Natural killer cell (primary cell): ENCODE data around the gene CFL1. TPM values are rescaled to one million over a fixed set of nuclear protein-coding genes. Genes with fewer than 3 reads are reported as not detected.
"Not testable (repeated sequence)": the region's sequence is repeated elsewhere in the genome, so short reads cannot be mapped to it uniquely, and the experiment has no call there.

Experiments used
- ATAC-seq, 3 donors: fragments of 150-1000 bp in 2 of 3; fragments of 200-7000 bp in 1 of 3; cut with Tn5 transposase; 1 replicate in 1 of 3; 2 replicates in 2 of 3; pipeline ENCODE4 v1.10.0; 2021; ENCODE audit warnings: mild to moderate bottlenecking in 2 of 3, moderate library complexity in 2 of 3
- DNase-seq, 2 donors: peaks; one replicate each; pipeline versions ENCODE4 v3.0.0 to v3.0.0-alpha.2; 2013 to 2021; ENCODE audit warnings: mixed read lengths in 1 of 2
- H3K27ac ChIP-seq: one replicate; pipeline ENCODE4 v1.5.1; 2013; ENCODE audit warnings: mild to moderate bottlenecking, low read length
- H3K27me3 ChIP-seq: one replicate; pipeline ENCODE4 v1.6.1; 2013; ENCODE audit warnings: low read length; ENCODE audit not compliant: control insufficient read depth, insufficient read depth
- H3K36me3 ChIP-seq: one replicate; pipeline ENCODE4 v1.6.1; 2013; ENCODE audit warnings: low read length; ENCODE audit not compliant: control insufficient read depth, insufficient read depth
- H3K4me1 ChIP-seq: one replicate; pipeline ENCODE4 v1.6.1; 2013; ENCODE audit warnings: low read length; ENCODE audit not compliant: control insufficient read depth, insufficient read depth
- H3K4me3 ChIP-seq: one replicate; pipeline ENCODE4 v1.5.1; 2013; ENCODE audit warnings: low read length
- H3K9me3 ChIP-seq: one replicate; pipeline ENCODE4 v1.6.1; 2013; ENCODE audit warnings: low read length; ENCODE audit not compliant: control insufficient read depth, insufficient read depth
- H3K27ac Mint-ChIP-seq, 2 donors: one replicate each; pipeline ENCODE4 v1.8.0; 2022; ENCODE audit warnings: mild to moderate bottlenecking in 2 of 2, mixed read lengths in 2 of 2, moderate library complexity in 1 of 2
- H3K27me3 Mint-ChIP-seq, 2 donors: one replicate each; pipeline ENCODE4 v1.8.0; 2022; ENCODE audit warnings: low read depth in 2 of 2, mixed read lengths in 2 of 2
- H3K36me3 Mint-ChIP-seq: one replicate; pipeline ENCODE4 v1.8.0; 2022; ENCODE audit warnings: mixed read lengths
- H3K4me1 Mint-ChIP-seq, 2 donors: one replicate each; pipeline ENCODE4 v1.8.0; 2022; ENCODE audit warnings: mixed read lengths in 2 of 2
- H3K4me3 Mint-ChIP-seq: one replicate; pipeline ENCODE4 v1.8.0; 2022; ENCODE audit warnings: mild to moderate bottlenecking, moderate library complexity, mixed read lengths
- H3K9me3 Mint-ChIP-seq, 2 donors: one replicate each; pipeline ENCODE4 v1.8.0; 2022; ENCODE audit warnings: mixed read lengths in 2 of 2
- WGBS: methylation state at CpG from one replicate; pipeline ENCODE4 v1.1.7; 2013; ENCODE audit warnings: missing lambda C conversion rate; ENCODE audit not compliant: insufficient coverage; 5-methylcytosine and 5-hydroxymethylcytosine counted together
- intact Hi-C: fragments of 100-400 bp; cut with micrococcal nuclease; formaldehyde crosslinking; loops from one replicate; pipeline ENCODE4 v1.14.2; 2022
- total RNA-seq, 4 donors: library from RNA; stranded (reverse); fragments of 120-200 nt in 1 of 4; gene quantifications; one replicate each; pipeline versions ENCODE4 v1.2.3 to v1.2.4, GENCODE V29; 2013 to 2022
- TF ChIP-seq, protein P1 (sequence below): fragments of 200-600 bp; IDR thresholded peaks from one replicate; pipeline ENCODE4 v1.8.0; 2022; ENCODE audit warnings: antibody characterized with exemption

The CFL1 gene
- total RNA-seq, 3 donors from 2014 or later (not counting 1 experiment from before 2014, with no cell fraction given) = 1,035 to 1,220 (median 1,095) TPM

DNA sequence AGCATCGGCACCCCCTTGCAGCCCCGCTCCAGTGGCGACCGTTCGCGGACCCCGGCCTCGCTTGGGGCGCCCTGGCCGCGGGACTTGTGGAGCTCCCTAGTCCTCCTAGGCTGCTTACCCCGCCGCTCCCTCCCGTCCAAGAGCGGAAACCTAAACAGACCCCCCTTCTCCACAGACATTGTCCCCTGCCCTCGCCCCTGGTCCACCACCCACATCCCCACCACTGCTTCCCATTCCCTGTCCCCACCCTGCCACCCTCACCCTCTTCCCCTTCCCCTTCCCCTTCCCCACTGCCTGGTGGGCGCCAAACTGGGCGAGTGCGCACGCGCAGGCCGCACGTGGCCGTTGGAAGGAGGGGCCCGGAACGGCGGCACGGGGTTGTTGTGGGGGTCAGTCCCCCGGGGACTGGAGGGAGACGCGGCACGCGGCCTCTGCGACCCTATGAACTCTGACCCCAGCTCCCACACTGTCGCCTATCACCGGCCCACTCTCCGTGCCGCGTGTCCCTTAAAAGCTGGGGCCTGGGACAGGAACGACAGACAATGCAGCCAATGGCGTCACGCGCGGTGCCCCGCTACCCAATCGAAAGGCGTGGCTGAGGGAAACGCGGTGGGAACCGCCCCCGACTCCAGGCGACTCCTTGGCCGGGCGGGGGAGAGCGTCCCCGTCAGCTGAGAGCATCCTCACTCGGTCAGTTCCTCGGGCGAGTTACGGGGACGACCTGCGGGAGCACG is 24.5 kb downstream of the CFL1 start, which contains the start of gene SNX32:
SNX32 (plus strand) TSS at position 667 of the 734 bp plus-strand sequence. CDS start 103 bp downstream, outside the sequence.
- intact Hi-C loops = no loop called here
- 1% methylated on average over 63 of the region's 63 CpGs for WGBS
- H3K27ac Mint-ChIP-seq = no peak within 1 kb of the TSS

DNA sequence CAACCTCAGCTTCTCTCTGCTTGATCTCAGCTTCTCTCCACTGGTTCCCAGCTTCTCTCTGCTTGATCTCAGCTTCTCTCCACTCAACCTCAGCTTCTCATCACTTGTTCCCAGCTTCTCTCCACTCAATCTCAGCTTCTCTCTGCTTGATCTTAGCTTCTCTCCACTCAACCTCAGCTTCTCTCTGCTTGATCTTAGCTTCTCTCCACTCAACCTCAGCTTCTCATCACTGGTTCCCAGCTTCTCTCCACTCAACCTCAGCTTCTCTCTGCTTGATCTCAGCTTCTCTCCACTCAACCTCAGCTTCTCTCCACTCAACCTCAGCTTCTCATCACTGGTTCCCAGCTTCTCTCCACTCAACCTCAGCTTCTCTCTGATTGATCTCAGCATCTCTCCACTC is 25.7 kb downstream of the CFL1 start:
- ATAC-seq, H3K4me1 Mint-ChIP-seq, H3K4me3 ChIP-seq, H3K27ac ChIP-seq, H3K36me3 Mint-ChIP-seq, H3K9me3 Mint-ChIP-seq, H3K36me3 ChIP-seq, DNase-seq, H3K27me3 ChIP-seq, H3K27ac Mint-ChIP-seq, H3K27me3 Mint-ChIP-seq, H3K9me3 ChIP-seq, intact Hi-C loops: not testable (repeated sequence)
- peak overlapping the region; percentile 49 for H3K4me3 Mint-ChIP-seq
- peaks cover 17% of the 10 kb centered on the region for H3K4me1 ChIP-seq

More for the DNA sequence above, 24.5 kb downstream of the CFL1 start, which contains the start of gene SNX32:
- H3K27ac ChIP-seq = peak within 1 kb of the TSS; percentile 41
- no peaks in the 10 kb centered on the region for H3K9me3 Mint-ChIP-seq
- H3K4me3 Mint-ChIP-seq = no peak within 1 kb of the TSS
- H3K4me1 ChIP-seq = peaks cover 17% of the 10 kb centered on the region
- H3K9me3 ChIP-seq = no peaks in the 10 kb centered on the region
- peak; percentile 95 to 96 for DNase-seq
- peaks cover 4 to 9% of the 10 kb centered on the region in 2 donors for H3K4me1 Mint-ChIP-seq
- H3K27me3 ChIP-seq = no peaks in the 10 kb centered on the region
- H3K27me3 Mint-ChIP-seq = peaks cover 0 to 6% of the 10 kb centered on the region in 2 donors
- peak within 1 kb of the TSS; percentile 60 for H3K4me3 ChIP-seq
- H3K36me3 ChIP-seq = no peaks in the 10 kb centered on the region
- no peaks in the 10 kb centered on the region for H3K36me3 Mint-ChIP-seq
- peak; percentile 99 to 100 (median 99) for ATAC-seq
- TF ChIP-seq, protein P1, sequence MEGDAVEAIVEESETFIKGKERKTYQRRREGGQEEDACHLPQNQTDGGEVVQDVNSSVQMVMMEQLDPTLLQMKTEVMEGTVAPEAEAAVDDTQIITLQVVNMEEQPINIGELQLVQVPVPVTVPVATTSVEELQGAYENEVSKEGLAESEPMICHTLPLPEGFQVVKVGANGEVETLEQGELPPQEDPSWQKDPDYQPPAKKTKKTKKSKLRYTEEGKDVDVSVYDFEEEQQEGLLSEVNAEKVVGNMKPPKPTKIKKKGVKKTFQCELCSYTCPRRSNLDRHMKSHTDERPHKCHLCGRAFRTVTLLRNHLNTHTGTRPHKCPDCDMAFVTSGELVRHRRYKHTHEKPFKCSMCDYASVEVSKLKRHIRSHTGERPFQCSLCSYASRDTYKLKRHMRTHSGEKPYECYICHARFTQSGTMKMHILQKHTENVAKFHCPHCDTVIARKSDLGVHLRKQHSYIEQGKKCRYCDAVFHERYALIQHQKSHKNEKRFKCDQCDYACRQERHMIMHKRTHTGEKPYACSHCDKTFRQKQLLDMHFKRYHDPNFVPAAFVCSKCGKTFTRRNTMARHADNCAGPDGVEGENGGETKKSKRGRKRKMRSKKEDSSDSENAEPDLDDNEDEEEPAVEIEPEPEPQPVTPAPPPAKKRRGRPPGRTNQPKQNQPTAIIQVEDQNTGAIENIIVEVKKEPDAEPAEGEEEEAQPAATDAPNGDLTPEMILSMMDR = no peak

DNA sequence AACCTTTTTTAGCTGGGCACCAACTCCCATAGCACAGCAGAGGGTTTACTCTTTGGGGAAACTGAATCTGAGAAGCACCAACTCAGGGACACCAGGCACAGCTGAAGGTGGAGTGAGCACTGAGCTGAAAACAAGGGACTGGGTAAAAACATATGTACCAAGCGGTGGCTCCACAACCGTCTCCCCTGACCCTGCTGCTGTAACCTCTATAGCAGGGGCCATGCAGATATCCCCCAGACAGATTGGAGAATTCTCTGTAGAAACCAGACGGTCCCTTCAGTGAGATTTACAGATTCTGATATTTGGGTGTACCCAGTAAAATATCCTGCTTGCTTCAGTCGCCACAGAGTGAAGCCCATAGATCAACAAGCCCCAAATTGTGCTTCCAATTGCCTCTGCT is 28.5 kb downstream of the CFL1 start:
- ATAC-seq (no peak), DNase-seq (no peak)
- H3K9me3 ChIP-seq = no peaks in the 10 kb centered on the region
- intact Hi-C loops = no loop called here
- H3K27me3 ChIP-seq = no peaks in the 10 kb centered on the region
- Mint-ChIP-seq H3K27me3 (peaks cover 0 to 7% of the 10 kb centered on the region in 2 donors), H3K36me3 (no peaks in the 10 kb centered on the region), H3K27ac (no peak overlapping the region), H3K4me3 (no peak overlapping the region), H3K9me3 (no peaks in the 10 kb centered on the region), H3K4me1 (peaks cover 4 to 9% of the 10 kb centered on the region in 2 donors)
- TF ChIP-seq, protein P1 = no peak
- H3K4me3 ChIP-seq = no peak overlapping the region
- no peaks in the 10 kb centered on the region for H3K36me3 ChIP-seq
- peaks cover 16% of the 10 kb centered on the region for H3K4me1 ChIP-seq
- 85% methylated on average over 4 of the region's 4 CpGs for WGBS
- H3K27ac ChIP-seq = no peak overlapping the region

DNA sequence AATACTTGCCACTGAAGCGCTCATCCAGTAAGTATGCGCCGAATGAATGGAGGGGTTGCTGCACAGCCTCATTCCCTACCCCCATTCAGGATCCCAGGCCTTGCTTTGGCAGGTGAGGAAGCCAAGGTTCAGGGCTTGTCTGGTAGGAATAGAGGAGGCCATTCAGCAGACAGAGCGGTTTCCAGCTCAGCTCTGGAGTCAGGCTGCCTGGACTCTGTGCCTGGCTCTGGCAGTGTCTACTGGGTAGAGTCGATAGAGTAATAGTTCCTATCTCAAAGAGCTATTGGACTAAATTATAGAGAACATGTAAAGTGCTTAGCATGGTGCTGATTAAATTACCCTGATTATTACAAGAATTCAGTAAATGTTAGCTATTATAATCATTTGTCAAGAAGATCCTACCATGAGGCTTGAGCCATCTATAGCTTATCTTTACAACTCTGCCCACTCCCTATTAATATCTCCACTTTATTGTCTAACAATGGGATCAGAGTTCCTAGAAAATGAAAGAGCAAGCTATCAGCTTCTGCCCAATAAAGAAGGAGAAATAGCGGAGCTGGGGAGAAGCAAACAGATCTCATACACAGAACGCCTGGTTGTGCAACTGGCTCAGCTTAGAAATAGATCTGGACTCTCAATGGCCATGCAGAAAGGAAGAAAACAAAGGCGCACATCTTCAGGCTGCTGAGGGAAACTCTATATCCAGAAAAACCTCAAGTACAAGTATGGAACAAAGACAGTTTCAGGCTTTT is 30.8 kb downstream of the CFL1 start:
- H3K4me1 Mint-ChIP-seq = no peaks in the 10 kb centered on the region
- H3K27me3 Mint-ChIP-seq = peaks cover 0 to 3% of the 10 kb centered on the region in 2 donors
- Histone ChIP-seq H3K9me3 (no peaks in the 10 kb centered on the region), H3K4me1 (no peaks in the 10 kb centered on the region), H3K4me3 (no peak overlapping the region), H3K36me3 (no peaks in the 10 kb centered on the region), H3K27ac (no peak overlapping the region), H3K27me3 (no peaks in the 10 kb centered on the region)
- DNase-seq (no peak), ATAC-seq (no peak)
- 89% methylated on average over 6 of the region's 8 CpGs for WGBS
- TF ChIP-seq, protein P1 = no peak
- intact Hi-C loops = no loop called here
- H3K9me3 Mint-ChIP-seq = no peaks in the 10 kb centered on the region
- no peak overlapping the region for H3K4me3 Mint-ChIP-seq
- H3K27ac Mint-ChIP-seq = no peak overlapping the region
- H3K36me3 Mint-ChIP-seq = no peaks in the 10 kb centered on the region
